Measurements from ENCODE around the gene MIPOL1. TPM values are rescaled to one million over a fixed set of nuclear protein-coding genes. Genes with fewer than 3 reads are reported as not detected.
A peak's percentile ranks its signal among the peaks of the same experiment; 100 is the strongest.

The MIPOL1 gene
- total and polyA plus RNA-seq, 2 of the 13 experiments (the other 11 are each of a cell fraction or from before 2014, with no cell fraction given): 8.6 to 34.2 TPM

GRCh38 chr14:37197421-37198272 is at the start of gene MIPOL1 (continued):
- no peak for TF ChIP-seq STAT6 (CRISPR knock-in tag; IDR thresholded peaks at IDR 0.05; ENCODE audit: borderline replicate concordance)
- TF ChIP-seq TMF1 (CRISPR knock-in tag; IDR thresholded peaks at IDR 0.05; ENCODE audit: low read depth): peak; percentile 97
- no peak for TF ChIP-seq IKZF1 (IDR thresholded peaks at IDR 0.05)
- TF ChIP-seq WIZ (CRISPR knock-in tag; IDR thresholded peaks at IDR 0.05): no peak; the same call in 1 of the 2 replicates
- TF ChIP-seq PLRG1 (conservative IDR thresholded peaks at IDR 0.05): no peak
- no peak for TF ChIP-seq FOXK2 (IDR thresholded peaks at IDR 0.05)
- no peak for TF ChIP-seq ZMAT5 (CRISPR knock-in tag; IDR thresholded peaks at IDR 0.05; ENCODE audit: borderline replicate concordance, low read depth)
- TF ChIP-seq ZNF333 (CRISPR knock-in tag; IDR thresholded peaks at IDR 0.05; ENCODE audit: borderline replicate concordance): peak; percentile 41
- TF ChIP-seq, protein P1, sequence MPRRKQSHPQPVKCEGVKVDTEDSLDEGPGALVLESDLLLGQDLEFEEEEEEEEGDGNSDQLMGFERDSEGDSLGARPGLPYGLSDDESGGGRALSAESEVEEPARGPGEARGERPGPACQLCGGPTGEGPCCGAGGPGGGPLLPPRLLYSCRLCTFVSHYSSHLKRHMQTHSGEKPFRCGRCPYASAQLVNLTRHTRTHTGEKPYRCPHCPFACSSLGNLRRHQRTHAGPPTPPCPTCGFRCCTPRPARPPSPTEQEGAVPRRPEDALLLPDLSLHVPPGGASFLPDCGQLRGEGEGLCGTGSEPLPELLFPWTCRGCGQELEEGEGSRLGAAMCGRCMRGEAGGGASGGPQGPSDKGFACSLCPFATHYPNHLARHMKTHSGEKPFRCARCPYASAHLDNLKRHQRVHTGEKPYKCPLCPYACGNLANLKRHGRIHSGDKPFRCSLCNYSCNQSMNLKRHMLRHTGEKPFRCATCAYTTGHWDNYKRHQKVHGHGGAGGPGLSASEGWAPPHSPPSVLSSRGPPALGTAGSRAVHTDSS (CRISPR knock-in tag; conservative IDR thresholded peaks at IDR 0.05): no peak; the same call in none of the 2 replicates
- peak; percentile 92 for TF ChIP-seq ZNF574 (CRISPR knock-in tag; IDR thresholded peaks at IDR 0.05)
- peak; percentile 65 for TF ChIP-seq CSRNP1 (CRISPR knock-in tag; IDR thresholded peaks at IDR 0.05)
- TF ChIP-seq ARNT (IDR thresholded peaks at IDR 0.05): no peak
- TF ChIP-seq ZNF142 (CRISPR knock-in tag; IDR thresholded peaks at IDR 0.05): peak; percentile 93
